SH-SY5Y (cell line): ENCODE results near the gene BACH1.

Experiments
- GATA2 ChIP-seq: IDR thresholded peaks from 2 replicates; pipeline ENCODE4 v1.6.1; 2011; ENCODE audit warnings: mild to moderate bottlenecking, low read depth, low read length
- GATA3 ChIP-seq: IDR thresholded peaks from 2 replicates; pipeline ENCODE4 v1.6.1; 2011; ENCODE audit warnings: low read depth, mild to moderate bottlenecking, low read length, moderate library complexity

DNA sequence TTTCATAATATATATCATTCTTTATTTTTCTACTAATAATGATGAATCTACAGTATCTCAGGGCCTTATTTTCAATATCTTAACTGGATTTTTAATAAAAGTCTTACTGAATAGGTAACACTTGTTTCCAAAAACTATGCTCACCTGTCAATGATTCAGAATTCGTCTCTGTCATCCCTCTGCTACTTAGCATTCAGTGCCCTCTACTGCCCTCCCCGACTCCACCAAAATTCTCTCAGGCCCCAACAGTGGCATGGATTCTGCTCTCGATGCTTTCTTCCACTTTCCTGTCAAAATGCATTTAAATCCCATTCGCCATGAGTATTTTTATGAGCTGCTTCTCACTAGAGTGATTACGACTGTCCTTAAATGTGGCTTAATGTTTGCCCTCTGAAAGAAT, 10.5 kb upstream of the BACH1 start:
- no peak for TF ChIP-seq GATA2
- no peak for TF ChIP-seq GATA3
